MM.1S (cell line): ENCODE results near the gene PHLDB1.

Experiments used
- DNase-seq: peaks from one replicate; pipeline ENCODE4 v3.0.0-alpha.2; 2015
- H2AFZ ChIP-seq: fragments of 300-600 bp; sonication (generic); 2 replicates; pipeline ENCODE4 v1.6.0; 2016; ENCODE audit warnings: antibody characterized with exemption, low read length
- H3F3A ChIP-seq: fragments of 300-600 bp; sonication (generic); 2 replicates; pipeline ENCODE4 v1.6.1; 2016; ENCODE audit warnings: mild to moderate bottlenecking, antibody characterized with exemption, low read length, moderate library complexity, mixed read lengths; ENCODE audit not compliant: insufficient read depth
- H3K27ac ChIP-seq: fragments of 300-600 bp; sonication (generic); 2 replicates; pipeline ENCODE4 v1.5.1; 2016; ENCODE audit warnings: mild to moderate bottlenecking, low read length
- H3K27me3 ChIP-seq: fragments of 300-600 bp; sonication (generic); replicated peaks from 2 replicates; pipeline ENCODE4 v1.6.0; 2016; ENCODE audit warnings: low read length; ENCODE audit not compliant: insufficient read depth
- H3K36me3 ChIP-seq: fragments of 300-600 bp; sonication (generic); replicated peaks from 2 replicates; pipeline ENCODE4 v1.6.1; 2016; ENCODE audit warnings: mild to moderate bottlenecking, low read length, mixed read lengths; ENCODE audit not compliant: insufficient read depth
- H3K4me1 ChIP-seq: fragments of 300-600 bp; sonication (generic); 2 replicates; pipeline ENCODE4 v1.6.1; 2016; ENCODE audit warnings: low read length, mixed read lengths
- H3K4me2 ChIP-seq: fragments of 300-600 bp; sonication (generic); 2 replicates; pipeline ENCODE4 v1.6.0; 2016; ENCODE audit warnings: low read depth, low read length
- H3K4me3 ChIP-seq: fragments of 300-600 bp; sonication (generic); 2 replicates; pipeline ENCODE4 v1.5.1; 2016; ENCODE audit warnings: low read length, mixed read lengths
- H3K79me2 ChIP-seq: fragments of 300-600 bp; sonication (generic); 2 replicates; pipeline ENCODE4 v1.6.1; 2016; ENCODE audit warnings: mixed run types, low read length, mixed read lengths
- H3K9ac ChIP-seq: fragments of 300-600 bp; sonication (generic); 2 replicates; pipeline ENCODE4 v1.6.1; 2016; ENCODE audit warnings: low read length, mixed read lengths
- H3K9me2 ChIP-seq: fragments of 300-600 bp; sonication (generic); replicated peaks from 2 replicates; pipeline ENCODE4 v1.6.1; 2016; ENCODE audit warnings: mild to moderate bottlenecking, low read length, mixed read lengths; ENCODE audit not compliant: insufficient read depth
- H3K9me3 ChIP-seq: fragments of 300-600 bp; sonication (generic); replicated peaks from 2 replicates; pipeline ENCODE4 v1.6.1; 2016; ENCODE audit warnings: mild to moderate bottlenecking, low read length, mixed read lengths; ENCODE audit not compliant: insufficient read depth
- H4K20me1 ChIP-seq: fragments of 300-600 bp; sonication (generic); 2 replicates; pipeline ENCODE4 v1.6.1; 2016; ENCODE audit warnings: mild to moderate bottlenecking, low read length, moderate library complexity, mixed read lengths; ENCODE audit not compliant: insufficient read depth
- CTCF ChIP-seq: fragments of 300-600 bp; sonication (generic); IDR thresholded peaks from 2 replicates; pipeline ENCODE4 v1.5.1; 2016; ENCODE audit warnings: antibody characterized with exemption, low read length, mixed read lengths
- EZH2 ChIP-seq: fragments of 300-600 bp; sonication (generic); optimal IDR thresholded peaks from 2 replicates; pipeline ENCODE3; 2017; ENCODE audit warnings: low read depth, mild to moderate bottlenecking, antibody characterized with exemption, low read length, mixed read lengths
- EZH2phosphoT487 ChIP-seq: fragments of 300-600 bp; sonication (generic); IDR thresholded peaks from 2 replicates; pipeline ENCODE4 v1.6.1; 2018; ENCODE audit warnings: antibody characterized with exemption, low read length

Gene PHLDB1

DNA sequence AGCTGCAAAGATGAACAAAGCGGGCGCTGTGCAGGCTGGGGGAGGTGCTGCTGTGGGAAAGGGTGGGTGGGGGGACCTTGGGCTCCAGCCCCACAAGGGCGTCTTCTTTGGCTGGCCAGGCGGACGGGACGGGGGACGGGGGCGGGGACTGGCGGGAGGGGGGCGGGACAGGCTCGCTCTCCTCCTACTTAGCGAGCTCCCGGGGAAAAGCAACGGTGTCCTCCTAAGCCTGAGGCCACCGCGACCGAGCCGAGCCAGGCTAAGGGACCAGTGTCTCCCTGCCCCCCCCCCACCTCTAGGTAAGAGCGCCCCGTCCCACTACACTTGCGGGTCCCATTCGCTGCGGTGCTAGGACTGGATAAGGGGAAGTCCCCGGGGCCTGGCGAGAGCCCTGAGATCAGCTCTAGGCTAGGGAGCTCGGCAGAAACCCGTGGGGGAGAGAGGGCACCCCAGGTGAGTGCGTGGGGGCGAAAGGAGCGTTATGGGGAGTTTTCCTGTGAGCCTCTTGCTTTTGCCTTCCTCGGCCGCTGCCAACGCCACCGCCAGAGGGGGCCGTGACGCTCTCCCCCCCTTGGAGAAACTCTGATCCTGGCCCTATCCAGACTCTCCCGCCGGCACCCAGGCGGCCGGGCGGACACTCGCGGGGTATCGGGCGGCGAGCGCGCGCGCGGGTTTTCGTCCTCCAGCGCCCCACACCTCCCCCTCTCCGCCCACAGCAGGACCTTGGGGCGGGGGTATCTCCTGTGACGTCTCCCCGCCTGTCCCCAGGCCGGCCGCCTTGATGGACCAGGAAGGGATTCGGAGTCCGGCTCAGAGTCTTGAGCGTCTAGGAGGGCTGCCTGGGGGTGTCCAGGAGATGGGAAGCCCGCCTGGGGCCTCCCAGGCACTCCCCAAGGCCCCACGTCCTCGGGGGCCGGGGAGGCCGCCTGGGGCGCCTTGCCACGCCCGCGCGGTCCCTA is at the start of gene PHLDB1:
Gene PHLDB1, plus strand, starts transcription at position 215 of the 959 bp plus-strand sequence. CDS start 6,222 bp downstream, outside the sequence.
- H4K20me1 ChIP-seq: no peaks in the 10 kb centered on the region
- peaks cover 46% of the 10 kb centered on the region for H3K27me3 ChIP-seq
- H3K4me2 ChIP-seq: peak within 1 kb of the TSS; percentile 99
- H3K4me3 ChIP-seq: peak within 1 kb of the TSS; percentile 63
- H3K79me2 ChIP-seq: no peaks in the 10 kb centered on the region
- no peaks in the 10 kb centered on the region for H3K9me3 ChIP-seq
- H3K9ac ChIP-seq: no peak within 1 kb of the TSS
- H3F3A ChIP-seq: no peaks in the 10 kb centered on the region
- DNase-seq: no peak
- peak within 1 kb of the TSS; percentile 65 for H2AFZ ChIP-seq
- no peak within 1 kb of the TSS for H3K27ac ChIP-seq
- H3K9me2 ChIP-seq: no peaks in the 10 kb centered on the region
- peaks cover 11% of the 10 kb centered on the region; the same call in 1 of the 2 replicates for H3K4me1 ChIP-seq
- TF ChIP-seq CTCF (peak; percentile 41), EZH2phosphoT487 (no peak)
- no peaks in the 10 kb centered on the region for H3K36me3 ChIP-seq

DNA sequence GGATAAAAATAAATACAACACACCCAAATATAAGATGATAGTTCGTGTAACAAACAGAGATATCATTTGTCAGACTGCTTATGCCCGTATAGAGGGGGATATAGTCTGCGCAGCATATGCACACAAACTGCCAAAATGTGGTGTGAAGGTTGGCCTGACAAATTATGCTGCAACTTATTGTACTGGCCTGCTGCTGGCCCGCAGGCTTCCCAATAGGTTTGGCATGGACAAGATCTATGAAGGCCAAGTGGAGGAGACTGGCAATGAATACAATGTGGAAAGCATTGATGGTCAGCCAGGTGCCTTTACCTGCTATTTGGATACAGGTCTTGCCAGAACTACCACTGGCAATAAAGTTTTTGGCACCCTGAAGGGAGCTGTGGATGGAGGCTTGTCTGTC is 46.6 kb upstream of the PHLDB1 start:
- Histone ChIP-seq H2AFZ (no peak overlapping the region), H3K9ac (no peak overlapping the region), H3K36me3 (no peaks in the 10 kb centered on the region), H3K4me2 (no peak overlapping the region), H3K27ac (no peak overlapping the region), H3K4me1 (no peaks in the 10 kb centered on the region), H3K4me3 (no peak overlapping the region), H3K79me2 (no peaks in the 10 kb centered on the region), H4K20me1 (no peaks in the 10 kb centered on the region), H3K9me2 (no peaks in the 10 kb centered on the region), H3K9me3 (no peaks in the 10 kb centered on the region), H3F3A (no peaks in the 10 kb centered on the region), H3K27me3 (no peaks in the 10 kb centered on the region)
- no peak for TF ChIP-seq CTCF
- TF ChIP-seq EZH2phosphoT487: no peak
- no peak for TF ChIP-seq EZH2
- DNase-seq: no peak

DNA sequence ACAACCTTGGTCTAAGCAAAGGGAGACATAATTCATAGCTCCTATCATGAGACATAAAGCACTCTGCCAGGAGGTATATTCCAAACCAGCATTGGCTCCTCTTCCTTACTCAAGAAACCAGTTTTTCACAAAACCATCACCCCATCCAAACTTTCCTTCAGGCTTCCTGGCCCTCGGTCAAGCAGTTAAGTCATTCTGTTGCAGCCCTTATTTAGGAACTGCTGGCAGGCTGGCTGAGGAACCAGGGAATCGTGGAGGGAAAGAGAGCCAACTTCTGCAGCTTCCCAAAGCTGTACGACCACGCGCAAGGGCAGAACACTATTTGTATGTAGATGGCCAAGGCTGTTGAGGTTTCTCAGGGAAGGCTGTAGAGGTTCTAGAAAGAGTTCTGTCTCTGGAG is 42.4 kb upstream of the PHLDB1 start:
- TF ChIP-seq EZH2phosphoT487: no peak
- TF ChIP-seq EZH2: no peak
- TF ChIP-seq CTCF: no peak
- no peaks in the 10 kb centered on the region for H3K27me3 ChIP-seq
- no peaks in the 10 kb centered on the region for H3K4me1 ChIP-seq
- DNase-seq: no peak
- H3F3A ChIP-seq: 0 out of 2 replicates have a peak, but pooled peaks cover 4% of the 10 kb centered on the region
- no peak overlapping the region for H3K9ac ChIP-seq
- no peaks in the 10 kb centered on the region for H3K9me3 ChIP-seq
- no peaks in the 10 kb centered on the region for H3K36me3 ChIP-seq
- H4K20me1 ChIP-seq: no peaks in the 10 kb centered on the region
- no peaks in the 10 kb centered on the region for H3K9me2 ChIP-seq
- H3K27ac ChIP-seq: no peak overlapping the region
- no peak overlapping the region for H3K4me3 ChIP-seq
- H3K79me2 ChIP-seq: no peaks in the 10 kb centered on the region
- no peak overlapping the region for H2AFZ ChIP-seq
- H3K4me2 ChIP-seq: 0 out of 2 replicates have a peak overlapping the region, but pooled peaks have one; percentile 8
